AG08396 (cell line): ENCODE data around the gene MBNL1.

Experiments used
- DNase-seq: peaks from one replicate; pipeline ENCODE4 v3.0.0; 2012; ENCODE audit warnings: low spot score, mixed read lengths

The MBNL1 gene

GRCh38 chr3:152296971-152297370, 28.2 kb downstream of the MBNL1 start:
- no peak for DNase-seq

GRCh38 chr3:152298393-152299248, 29.9 kb downstream of the MBNL1 start:
- DNase-seq = peak; percentile 36

- no peak for DNase-seq
Observed at GRCh38 chr3:152299249-152299976, 30.7 kb downstream of the MBNL1 start.

DNA sequence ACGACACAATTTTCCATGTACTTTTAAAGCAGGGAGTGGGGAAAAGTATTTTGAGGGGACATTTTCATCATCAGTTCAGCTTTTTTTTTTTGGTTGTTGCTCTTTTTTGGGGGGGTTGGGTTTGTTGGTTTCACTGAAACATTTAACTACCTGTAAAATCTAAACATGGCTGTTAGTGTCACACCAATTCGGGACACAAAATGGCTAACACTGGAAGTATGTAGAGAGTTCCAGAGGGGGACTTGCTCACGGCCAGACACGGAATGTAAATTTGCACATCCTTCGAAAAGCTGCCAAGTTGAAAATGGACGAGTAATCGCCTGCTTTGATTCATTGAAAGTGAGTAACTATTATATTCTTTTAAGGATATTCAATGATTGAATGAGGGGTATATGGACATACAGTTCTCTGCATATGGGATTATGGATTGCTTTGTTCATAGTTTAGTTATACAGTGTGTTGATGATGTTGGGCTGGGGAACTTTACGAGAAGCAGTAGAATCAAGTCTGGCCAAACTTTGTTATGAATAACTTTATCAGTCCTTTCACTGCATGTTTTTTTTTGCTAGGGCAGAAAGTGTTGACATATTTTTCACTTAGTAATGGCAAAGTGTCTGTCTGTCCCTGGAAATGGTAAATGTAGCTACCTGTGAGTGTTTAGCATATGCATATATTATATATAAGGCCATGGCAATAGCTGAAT, 31.5 kb downstream of the MBNL1 start:
- DNase-seq = no peak

GRCh38 chr3:152301745-152302181, 33.0 kb downstream of the MBNL1 start:
- DNase-seq = no peak

GRCh38 chr3:152302521-152303021, 33.8 kb downstream of the MBNL1 start:
- DNase-seq = peak; percentile 26

GRCh38 chr3:152304160-152304559, 35.4 kb downstream of the MBNL1 start:
- no peak for DNase-seq

- no peak for DNase-seq
Observed at GRCh38 chr3:152305075-152305474, 36.3 kb downstream of the MBNL1 start.

DNA sequence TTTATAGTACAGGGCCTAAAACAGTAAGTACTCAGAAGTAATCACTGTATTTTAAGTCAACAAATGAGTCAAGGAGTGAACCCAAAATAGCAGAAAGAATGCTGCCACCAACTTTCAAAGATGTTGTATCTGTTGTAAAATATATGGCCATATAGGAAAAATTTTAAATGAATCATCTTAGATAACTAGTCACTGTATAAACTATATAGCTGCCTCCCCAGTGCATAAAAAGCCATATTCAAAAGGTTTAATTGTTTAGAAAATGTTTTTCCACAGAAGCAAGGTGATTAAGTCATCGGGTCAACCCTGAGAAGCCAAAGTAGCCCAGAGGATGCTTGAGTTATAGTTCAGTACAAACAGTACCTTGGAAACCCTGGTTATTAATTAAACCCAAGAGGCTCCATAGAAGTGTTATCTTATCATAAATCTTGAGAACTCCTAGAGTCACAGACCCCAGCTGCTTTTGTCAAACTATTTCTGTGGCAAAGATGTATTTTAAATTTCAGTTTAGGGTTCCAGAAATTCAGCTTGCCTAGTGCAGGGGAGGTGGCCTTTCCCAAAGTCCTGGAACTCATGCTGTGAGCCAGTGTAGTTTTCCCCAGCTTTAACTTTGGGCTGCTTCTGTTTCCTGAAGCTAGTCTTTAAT, 39.2 kb downstream of the MBNL1 start:
- DNase-seq = no peak

DNA sequence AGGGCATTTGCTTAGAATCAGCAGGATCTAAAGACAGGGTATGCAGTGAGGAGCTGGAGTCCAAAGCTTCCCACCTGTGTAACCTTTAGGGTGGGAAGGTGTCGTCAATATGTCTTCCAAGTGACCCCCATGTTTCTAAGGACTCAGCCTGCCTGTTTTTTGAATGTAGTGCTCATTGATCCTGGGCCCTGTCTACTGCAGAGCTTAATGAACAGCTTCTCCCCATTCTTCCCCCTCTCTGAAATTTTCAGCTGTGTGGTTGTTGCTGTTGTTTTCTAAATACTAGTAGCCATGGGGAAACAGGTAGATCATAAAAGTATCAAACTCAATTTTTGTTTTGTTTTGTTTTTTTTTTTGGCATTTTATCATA, 39.7 kb downstream of the MBNL1 start:
- DNase-seq = no peak

GRCh38 chr3:152309031-152309430, 40.3 kb downstream of the MBNL1 start:
- no peak for DNase-seq

- no peak for DNase-seq
Observed at GRCh38 chr3:152309535-152310307, 41.0 kb downstream of the MBNL1 start.

DNA sequence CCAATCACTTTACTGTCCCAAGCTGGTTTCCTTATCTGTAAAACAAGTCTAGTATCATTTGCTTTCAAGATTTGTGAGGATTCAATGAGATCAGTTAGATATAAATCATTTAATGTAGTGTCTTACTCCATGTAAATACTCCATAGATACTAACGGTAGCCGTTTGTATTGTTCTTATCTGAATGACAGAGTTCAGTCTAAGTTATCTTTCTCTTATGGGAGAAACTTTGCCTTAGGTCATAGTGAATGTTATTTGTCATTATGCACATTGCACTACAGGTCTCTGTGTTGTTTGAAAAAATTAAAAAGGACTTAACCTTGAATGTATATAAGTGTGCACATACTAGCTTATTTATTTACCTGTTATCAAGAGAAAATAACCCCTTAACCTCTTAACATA, 44.7 kb downstream of the MBNL1 start:
- no peak for DNase-seq

DNA sequence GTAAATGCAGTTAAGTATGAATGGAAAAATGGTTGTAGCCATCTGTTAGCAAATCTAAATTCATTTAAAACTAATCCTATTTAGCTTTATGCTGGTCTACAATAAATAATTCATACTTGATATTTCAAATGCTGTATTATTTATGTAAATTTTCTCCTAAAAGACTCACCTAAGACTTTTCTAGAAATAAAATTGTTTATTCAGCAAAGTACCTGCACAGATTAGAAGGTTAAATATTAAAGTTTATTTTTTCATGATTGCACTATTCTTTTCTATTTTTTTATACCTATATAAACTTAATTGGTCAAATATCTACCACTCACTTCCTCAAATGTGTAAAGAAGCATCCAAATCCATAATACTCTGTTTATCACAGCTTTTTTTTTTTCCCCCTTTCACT, 45.2 kb downstream of the MBNL1 start:
- DNase-seq = no peak

- DNase-seq = no peak
Observed at GRCh38 chr3:152314677-152315353, 46.1 kb downstream of the MBNL1 start.

DNA sequence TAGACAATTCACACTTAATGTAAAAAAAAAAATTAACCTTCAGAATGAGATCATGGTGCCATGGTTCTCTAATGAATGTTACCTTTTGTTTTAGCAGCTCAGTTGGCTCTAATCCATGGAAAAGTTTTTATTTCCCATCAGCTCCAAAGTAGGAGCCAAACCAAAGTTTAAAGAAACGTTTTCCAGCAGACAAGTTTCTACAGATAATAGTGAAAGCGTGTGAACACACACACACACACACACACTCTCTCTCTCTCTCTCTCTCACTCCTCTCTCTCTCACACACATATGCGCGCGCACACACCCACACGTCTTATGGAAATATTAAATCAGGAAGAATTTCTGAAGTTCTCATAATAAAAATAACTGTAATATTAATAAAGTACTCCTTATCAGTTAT, 46.9 kb downstream of the MBNL1 start:
- no peak for DNase-seq

DNA sequence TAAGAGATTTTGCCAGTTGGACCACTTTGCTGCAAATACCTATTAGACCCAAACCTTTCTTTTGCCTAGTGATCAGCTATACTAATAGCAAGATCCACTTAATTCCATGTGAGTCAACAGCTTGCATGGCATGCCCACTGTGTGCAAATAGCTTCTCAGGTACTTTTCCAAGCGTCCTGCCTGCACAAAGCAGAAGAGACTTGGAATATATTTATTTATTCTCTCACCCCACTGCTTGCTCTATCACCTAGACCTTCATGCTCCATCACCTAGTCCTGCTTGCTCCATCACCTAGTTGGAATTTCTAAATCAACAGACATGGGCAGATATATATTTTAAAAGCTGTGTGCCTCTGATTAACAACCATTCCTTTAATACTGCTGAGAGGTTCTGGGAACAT, 47.6 kb downstream of the MBNL1 start:
- DNase-seq = no peak

GRCh38 chr3:152317184-152317583, 48.5 kb downstream of the MBNL1 start:
- no peak for DNase-seq

- peak; percentile 22 for DNase-seq
Observed at GRCh38 chr3:152317956-152318355, 49.2 kb downstream of the MBNL1 start.

DNA sequence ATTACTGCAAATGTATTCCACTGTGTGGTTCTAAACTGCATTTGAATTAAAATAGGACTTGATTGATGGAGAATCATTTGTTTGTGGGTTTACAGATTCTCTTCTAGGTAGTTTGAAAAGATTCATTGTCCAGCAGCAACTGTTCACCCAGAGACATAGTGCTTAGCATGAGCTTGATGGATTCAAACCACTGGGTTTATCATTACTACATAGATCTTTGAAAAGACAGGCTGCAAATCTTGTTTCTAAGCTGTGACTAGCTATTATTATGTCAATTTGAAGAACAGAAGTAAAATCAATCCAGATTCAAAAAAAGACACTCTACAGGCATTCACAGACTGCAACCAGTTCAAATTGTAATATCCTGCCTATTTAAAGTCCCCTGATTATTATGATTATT, 49.8 kb downstream of the MBNL1 start:
- no peak for DNase-seq

DNA sequence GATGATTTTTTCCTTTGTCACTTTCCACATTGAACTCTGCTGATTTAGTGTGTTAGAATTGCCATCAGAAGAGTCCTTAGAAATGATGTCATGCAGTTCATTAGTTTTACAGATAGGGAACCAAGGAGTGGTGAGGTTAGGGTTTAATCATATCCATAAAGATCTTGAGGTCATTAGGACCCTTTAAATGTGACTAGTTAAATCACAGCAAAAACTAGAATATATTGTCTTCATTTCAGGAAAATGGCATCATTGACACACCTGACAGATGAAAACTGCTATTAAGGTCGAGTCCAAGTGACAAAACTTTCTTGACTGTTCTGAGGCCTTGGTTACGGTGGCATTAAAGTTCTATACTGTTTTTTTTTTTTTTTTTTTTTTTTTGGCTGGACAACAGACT, 50.5 kb downstream of the MBNL1 start:
- DNase-seq = no peak
